ENCODE measurements around the gene ATP9A. TPM values are rescaled to one million over a fixed set of nuclear protein-coding genes. Genes with fewer than 3 reads are reported as not detected.

ATP9A gene
- total RNA-seq, 3 donors from 2014 or later, result 0.30 to 1.2 (median 1.0) TPM

- DNase-seq (no peak), ATAC-seq (peak; percentile 49 to 66)
- H3K9me3 Mint-ChIP-seq, result no peaks in the 10 kb centered on the region
- H3K27me3 Mint-ChIP-seq (ENCODE audit: low read depth), result peaks cover 20% of the 10 kb centered on the region
- peak overlapping the region; percentile 2 for H3K4me3 Mint-ChIP-seq
- no peaks in the 10 kb centered on the region for H3K36me3 Mint-ChIP-seq (ENCODE audit: insufficient read depth)
- H3K4me1 Mint-ChIP-seq (ENCODE audit: low read depth), result peaks cover 30% of the 10 kb centered on the region
Measured at GRCh38 chr20:51628533-51629398, 139.4 kb downstream of the ATP9A start.

GRCh38 chr20:51627586-51627985 is 140.6 kb downstream of the ATP9A start:
- no peak overlapping the region for H3K4me3 Mint-ChIP-seq
- H3K9me3 Mint-ChIP-seq, result no peaks in the 10 kb centered on the region
- H3K27me3 Mint-ChIP-seq (ENCODE audit: low read depth), result peaks cover 15% of the 10 kb centered on the region
- no peak for DNase-seq
- peaks cover 31% of the 10 kb centered on the region for H3K4me1 Mint-ChIP-seq (ENCODE audit: low read depth)
- ATAC-seq, result no peak
- H3K36me3 Mint-ChIP-seq (ENCODE audit: insufficient read depth), result no peaks in the 10 kb centered on the region

- DNase-seq (no peak), ATAC-seq (no peak)
- Mint-ChIP-seq H3K36me3 (ENCODE audit: insufficient read depth) (no peaks in the 10 kb centered on the region), H3K27me3 (ENCODE audit: low read depth) (peaks cover 4% of the 10 kb centered on the region), H3K9me3 (no peaks in the 10 kb centered on the region), H3K4me1 (ENCODE audit: low read depth) (peaks cover 15% of the 10 kb centered on the region), H3K4me3 (no peak overlapping the region)
Measured at GRCh38 chr20:51625105-51625504, 143.1 kb downstream of the ATP9A start.

- H3K4me3 Mint-ChIP-seq, result no peak overlapping the region
- H3K9me3 Mint-ChIP-seq, result no peaks in the 10 kb centered on the region
- H3K36me3 Mint-ChIP-seq (ENCODE audit: insufficient read depth), result no peaks in the 10 kb centered on the region
- no peaks in the 10 kb centered on the region for H3K27me3 Mint-ChIP-seq (ENCODE audit: low read depth)
- DNase-seq, result peak; percentile 57
- H3K4me1 Mint-ChIP-seq (ENCODE audit: low read depth), result peaks cover 12% of the 10 kb centered on the region
- peak; percentile 52 to 64 for ATAC-seq
Measured at GRCh38 chr20:51624157-51624731, 143.9 kb downstream of the ATP9A start.

- H3K27me3 Mint-ChIP-seq (ENCODE audit: low read depth), result no peaks in the 10 kb centered on the region
- H3K4me1 Mint-ChIP-seq (ENCODE audit: low read depth), result peaks cover 4% of the 10 kb centered on the region
- ATAC-seq (no peak), DNase-seq (no peak)
- H3K36me3 Mint-ChIP-seq (ENCODE audit: insufficient read depth), result no peaks in the 10 kb centered on the region
- no peaks in the 10 kb centered on the region for H3K9me3 Mint-ChIP-seq
- no peak overlapping the region for H3K4me3 Mint-ChIP-seq
Measured at GRCh38 chr20:51623255-51623654, 144.9 kb downstream of the ATP9A start.

- peaks cover 2% of the 10 kb centered on the region for H3K4me1 Mint-ChIP-seq (ENCODE audit: low read depth)
- H3K27me3 Mint-ChIP-seq (ENCODE audit: low read depth), result no peaks in the 10 kb centered on the region
- DNase-seq (no peak), ATAC-seq (no peak)
- H3K36me3 Mint-ChIP-seq (ENCODE audit: insufficient read depth), result no peaks in the 10 kb centered on the region
- H3K9me3 Mint-ChIP-seq, result no peaks in the 10 kb centered on the region
- no peak overlapping the region for H3K4me3 Mint-ChIP-seq
Measured at GRCh38 chr20:51622004-51622874, 146.0 kb downstream of the ATP9A start.

- no peak overlapping the region for H3K4me3 Mint-ChIP-seq
- no peak for ATAC-seq
- H3K27me3 Mint-ChIP-seq (ENCODE audit: low read depth), result no peaks in the 10 kb centered on the region
- H3K4me1 Mint-ChIP-seq (ENCODE audit: low read depth), result peaks cover 2% of the 10 kb centered on the region
- no peaks in the 10 kb centered on the region for H3K9me3 Mint-ChIP-seq
- DNase-seq, result no peak
- no peaks in the 10 kb centered on the region for H3K36me3 Mint-ChIP-seq (ENCODE audit: insufficient read depth)
Measured at GRCh38 chr20:51620432-51620831, 147.8 kb downstream of the ATP9A start.

GRCh38 chr20:51616060-51616459 is 152.1 kb downstream of the ATP9A start:
- no peaks in the 10 kb centered on the region for H3K9me3 Mint-ChIP-seq
- peaks cover 3% of the 10 kb centered on the region for H3K4me1 Mint-ChIP-seq (ENCODE audit: low read depth)
- no peak overlapping the region for H3K4me3 Mint-ChIP-seq
- ATAC-seq (peak in 1 of 2 donors; percentile 28), DNase-seq (no peak)
- H3K36me3 Mint-ChIP-seq (ENCODE audit: insufficient read depth), result no peaks in the 10 kb centered on the region
- peaks cover 3% of the 10 kb centered on the region for H3K27me3 Mint-ChIP-seq (ENCODE audit: low read depth)

GRCh38 chr20:51614687-51615086 is 153.5 kb downstream of the ATP9A start:
- Mint-ChIP-seq H3K4me1 (ENCODE audit: low read depth) (peaks cover 17% of the 10 kb centered on the region), H3K4me3 (no peak overlapping the region), H3K36me3 (ENCODE audit: insufficient read depth) (no peaks in the 10 kb centered on the region), H3K27me3 (ENCODE audit: low read depth) (peaks cover 5% of the 10 kb centered on the region), H3K9me3 (no peaks in the 10 kb centered on the region)
- DNase-seq (no peak), ATAC-seq (no peak)

GRCh38 chr20:51613580-51613979 is 154.6 kb downstream of the ATP9A start:
- Mint-ChIP-seq H3K36me3 (ENCODE audit: insufficient read depth) (no peaks in the 10 kb centered on the region), H3K9me3 (no peaks in the 10 kb centered on the region), H3K4me3 (no peak overlapping the region), H3K27me3 (ENCODE audit: low read depth) (peaks cover 8% of the 10 kb centered on the region), H3K4me1 (ENCODE audit: low read depth) (peaks cover 26% of the 10 kb centered on the region)
- DNase-seq (no peak), ATAC-seq (no peak)

- DNase-seq, result no peak
- ATAC-seq, result no peak
- peaks cover 33% of the 10 kb centered on the region for H3K4me1 Mint-ChIP-seq (ENCODE audit: low read depth)
- no peak overlapping the region for H3K4me3 Mint-ChIP-seq
- H3K27me3 Mint-ChIP-seq (ENCODE audit: low read depth), result peaks cover 8% of the 10 kb centered on the region
- no peaks in the 10 kb centered on the region for H3K36me3 Mint-ChIP-seq (ENCODE audit: insufficient read depth)
- H3K9me3 Mint-ChIP-seq, result no peaks in the 10 kb centered on the region
Measured at GRCh38 chr20:51612896-51613295, 155.3 kb downstream of the ATP9A start.

GRCh38 chr20:51611625-51611890 is 156.6 kb downstream of the ATP9A start:
- H3K9me3 Mint-ChIP-seq, result no peaks in the 10 kb centered on the region
- ATAC-seq (no peak), DNase-seq (no peak)
- no peaks in the 10 kb centered on the region for H3K36me3 Mint-ChIP-seq (ENCODE audit: insufficient read depth)
- H3K27me3 Mint-ChIP-seq (ENCODE audit: low read depth), result peaks cover 9% of the 10 kb centered on the region
- H3K4me1 Mint-ChIP-seq (ENCODE audit: low read depth), result peaks cover 37% of the 10 kb centered on the region
- no peak overlapping the region for H3K4me3 Mint-ChIP-seq

- ATAC-seq (no peak), DNase-seq (no peak)
- peaks cover 9% of the 10 kb centered on the region for H3K27me3 Mint-ChIP-seq (ENCODE audit: low read depth)
- peak overlapping the region; percentile 50 for H3K4me3 Mint-ChIP-seq
- no peaks in the 10 kb centered on the region for H3K36me3 Mint-ChIP-seq (ENCODE audit: insufficient read depth)
- H3K9me3 Mint-ChIP-seq, result no peaks in the 10 kb centered on the region
- H3K4me1 Mint-ChIP-seq (ENCODE audit: low read depth), result peaks cover 37% of the 10 kb centered on the region
Measured at GRCh38 chr20:51610761-51611624, 157.2 kb downstream of the ATP9A start.

GRCh38 chr20:51610111-51610510 is 158.1 kb downstream of the ATP9A start:
- ATAC-seq, result peak; percentile 24 to 56
- no peak for DNase-seq
- Mint-ChIP-seq H3K27me3 (ENCODE audit: low read depth) (peaks cover 9% of the 10 kb centered on the region), H3K36me3 (ENCODE audit: insufficient read depth) (no peaks in the 10 kb centered on the region), H3K4me3 (peak overlapping the region; percentile 50), H3K9me3 (no peaks in the 10 kb centered on the region), H3K4me1 (ENCODE audit: low read depth) (peaks cover 37% of the 10 kb centered on the region)
